HEK293 (cell line): ENCODE results near the gene MASP1.

Source experiments
- MYNN ChIP-seq: fragments of 450-650 bp; formaldehyde crosslinking; IDR thresholded peaks from 2 replicates; pipeline ENCODE4 v1.5.1; 2016; ENCODE audit warnings: missing biosample characterization, missing genetic modification characterization, borderline replicate concordance
- YY1 ChIP-seq: fragments of 450-650 bp; formaldehyde crosslinking; IDR thresholded peaks from 2 replicates; pipeline ENCODE4 v1.5.1; 2018; ENCODE audit warnings: missing biosample characterization, missing genetic modification characterization
- ZBTB7A ChIP-seq: fragments of 450-650 bp; formaldehyde crosslinking; IDR thresholded peaks from 2 replicates; pipeline ENCODE4 v1.5.1; 2016; ENCODE audit warnings: low read depth, missing biosample characterization, missing genetic modification characterization
- ZBTB8A ChIP-seq: fragments of 450-650 bp; formaldehyde crosslinking; IDR thresholded peaks from 2 replicates; pipeline ENCODE4 v1.5.1; 2016; ENCODE audit warnings: missing biosample characterization, missing genetic modification characterization
- ZFP37 ChIP-seq: fragments of 450-650 bp; formaldehyde crosslinking; IDR thresholded peaks from 2 replicates; pipeline ENCODE4 v1.5.1; 2016; ENCODE audit warnings: missing biosample characterization, missing genetic modification characterization
- ZNF114 ChIP-seq: fragments of 450-650 bp; formaldehyde crosslinking; IDR thresholded peaks from 2 replicates; pipeline ENCODE4 v1.5.0; 2017; ENCODE audit warnings: missing biosample characterization, missing genetic modification characterization
- ZNF350 ChIP-seq: fragments of 450-650 bp; formaldehyde crosslinking; IDR thresholded peaks from 2 replicates; pipeline ENCODE4 v1.5.0; 2017; ENCODE audit warnings: missing biosample characterization, mild to moderate bottlenecking, missing genetic modification characterization
- ZNF473 ChIP-seq: fragments of 450-650 bp; formaldehyde crosslinking; IDR thresholded peaks from 2 replicates; pipeline ENCODE4 v1.5.1; 2017; ENCODE audit warnings: missing biosample characterization, missing genetic modification characterization
- ZNF76 ChIP-seq: fragments of 450-650 bp; formaldehyde crosslinking; IDR thresholded peaks from 2 replicates; pipeline ENCODE4; 2016; ENCODE audit warnings: low read depth, missing biosample characterization, missing genetic modification characterization, borderline replicate concordance
- ZNF843 ChIP-seq: fragments of 450-650 bp; formaldehyde crosslinking; IDR thresholded peaks from 2 replicates; pipeline ENCODE4 v1.5.1; 2016; ENCODE audit warnings: missing biosample characterization, missing genetic modification characterization
- TF ChIP-seq, protein P1 (sequence below): fragments of 450-650 bp; formaldehyde crosslinking; IDR thresholded peaks from 2 replicates; pipeline ENCODE4 v1.5.1; 2016; ENCODE audit warnings: missing biosample characterization, missing genetic modification characterization

DNA sequence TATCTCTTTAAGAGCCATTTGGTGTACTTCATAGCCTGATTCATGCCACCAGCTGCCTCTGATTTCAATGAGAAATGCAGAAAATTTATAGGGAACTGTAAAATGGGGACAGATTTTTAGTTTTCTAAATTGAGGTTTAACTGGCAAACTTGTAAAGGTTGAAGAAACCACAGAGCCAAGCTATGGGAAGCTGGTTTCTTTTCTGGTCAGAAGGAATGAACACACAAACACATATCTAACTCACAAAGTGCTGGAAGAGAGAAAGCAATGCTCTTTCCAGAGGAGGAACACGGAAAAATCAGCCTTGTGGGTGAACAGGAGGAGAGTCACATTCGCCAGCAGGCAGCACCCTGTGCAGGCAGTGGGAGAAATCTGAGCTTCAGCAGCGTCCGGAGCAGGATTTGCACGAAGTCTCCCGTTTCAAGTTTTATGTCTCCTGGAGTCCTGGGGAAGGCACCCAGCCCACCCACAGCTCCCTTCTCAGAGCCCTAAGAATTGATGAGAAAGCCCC, 481 bp downstream of the MASP1 start:
- TF ChIP-seq, protein P1, sequence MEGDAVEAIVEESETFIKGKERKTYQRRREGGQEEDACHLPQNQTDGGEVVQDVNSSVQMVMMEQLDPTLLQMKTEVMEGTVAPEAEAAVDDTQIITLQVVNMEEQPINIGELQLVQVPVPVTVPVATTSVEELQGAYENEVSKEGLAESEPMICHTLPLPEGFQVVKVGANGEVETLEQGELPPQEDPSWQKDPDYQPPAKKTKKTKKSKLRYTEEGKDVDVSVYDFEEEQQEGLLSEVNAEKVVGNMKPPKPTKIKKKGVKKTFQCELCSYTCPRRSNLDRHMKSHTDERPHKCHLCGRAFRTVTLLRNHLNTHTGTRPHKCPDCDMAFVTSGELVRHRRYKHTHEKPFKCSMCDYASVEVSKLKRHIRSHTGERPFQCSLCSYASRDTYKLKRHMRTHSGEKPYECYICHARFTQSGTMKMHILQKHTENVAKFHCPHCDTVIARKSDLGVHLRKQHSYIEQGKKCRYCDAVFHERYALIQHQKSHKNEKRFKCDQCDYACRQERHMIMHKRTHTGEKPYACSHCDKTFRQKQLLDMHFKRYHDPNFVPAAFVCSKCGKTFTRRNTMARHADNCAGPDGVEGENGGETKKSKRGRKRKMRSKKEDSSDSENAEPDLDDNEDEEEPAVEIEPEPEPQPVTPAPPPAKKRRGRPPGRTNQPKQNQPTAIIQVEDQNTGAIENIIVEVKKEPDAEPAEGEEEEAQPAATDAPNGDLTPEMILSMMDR (tag by site-specific recombination), result no peak
- TF ChIP-seq ZNF843 (tag by site-specific recombination) (no peak), ZBTB7A (tag by site-specific recombination) (no peak), ZNF114 (tag by site-specific recombination) (no peak), ZNF76 (tag by site-specific recombination) (no peak), ZNF473 (no peak), ZNF350 (tag by site-specific recombination) (no peak), ZBTB8A (no peak), YY1 (tag by site-specific recombination) (no peak), MYNN (tag by site-specific recombination) (no peak), ZFP37 (tag by site-specific recombination) (no peak)
